Activated CD8-positive, alpha-beta memory T cell treated with anti-CD3 and anti-CD28 coated beads, Interleukin-2, amount 50 U/mL, for 1 hour (primary cell): Measurements from ENCODE around the gene ZNF574.

Experiments used
- DNase-seq: peaks from one replicate; pipeline ENCODE4 v3.0.0-alpha.2; 2020; ENCODE audit errors: extremely low read depth

ZNF574 gene

DNA sequence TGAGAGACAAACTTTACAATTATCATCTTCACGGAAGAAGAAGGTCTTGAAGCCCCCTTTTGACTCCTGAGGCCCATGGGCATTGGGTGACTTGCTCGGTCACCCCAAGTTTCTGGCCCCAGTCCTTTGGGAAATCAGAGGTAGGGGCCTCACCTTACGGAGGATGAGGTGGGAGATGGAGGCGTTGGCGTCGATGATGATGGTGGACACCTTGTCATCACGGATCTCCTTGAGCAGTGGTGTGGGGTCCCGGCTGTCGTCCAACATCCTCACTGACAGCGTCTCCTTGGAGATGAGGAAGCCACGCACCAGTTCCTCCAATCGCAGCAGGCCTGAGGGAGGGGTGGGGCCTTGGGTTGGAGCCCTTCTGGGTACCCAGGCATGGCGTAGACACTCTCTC lies 16.8 kb upstream of the ZNF574 start:
- no peak for DNase-seq

DNA sequence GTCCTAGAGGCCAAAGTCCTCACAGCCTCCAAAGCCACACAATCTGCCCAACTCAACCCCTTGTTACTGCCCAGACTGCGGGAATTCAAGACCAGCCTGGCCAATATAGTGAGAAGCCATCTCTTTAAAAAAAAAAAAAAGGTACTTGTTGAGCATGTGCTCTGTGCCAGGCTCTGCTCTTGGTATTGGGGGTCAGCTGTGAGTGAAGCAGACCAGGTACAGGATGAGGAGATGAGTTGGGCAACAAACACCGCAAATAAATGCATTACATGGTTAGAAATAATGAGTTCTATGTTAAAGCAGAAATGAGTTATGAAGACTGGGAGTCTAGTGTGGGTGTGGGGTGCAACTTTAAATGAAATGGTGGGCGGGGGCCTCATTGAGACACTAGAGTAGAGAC lies 15.8 kb upstream of the ZNF574 start:
- DNase-seq, result no peak

DNA sequence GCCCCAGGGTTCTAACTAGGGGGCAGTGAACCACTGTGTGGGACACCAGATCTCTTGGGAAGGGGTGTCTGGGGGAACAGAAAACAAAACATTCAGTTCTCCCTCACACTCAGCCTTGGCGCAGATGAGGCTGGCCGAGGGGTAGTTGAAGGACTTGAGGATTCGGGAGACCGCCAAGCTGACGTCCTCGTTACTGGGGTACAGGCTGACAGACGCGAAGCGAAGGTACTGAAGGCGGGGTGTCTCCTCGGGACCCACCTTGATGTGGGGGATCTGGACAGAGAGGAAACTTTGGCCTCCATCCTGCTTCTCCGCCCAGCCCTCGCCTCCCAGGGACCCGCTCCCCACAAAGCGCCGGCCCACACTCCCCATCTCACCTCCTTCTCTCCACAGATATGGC lies 13.6 kb upstream of the ZNF574 start:
- no peak for DNase-seq

DNA sequence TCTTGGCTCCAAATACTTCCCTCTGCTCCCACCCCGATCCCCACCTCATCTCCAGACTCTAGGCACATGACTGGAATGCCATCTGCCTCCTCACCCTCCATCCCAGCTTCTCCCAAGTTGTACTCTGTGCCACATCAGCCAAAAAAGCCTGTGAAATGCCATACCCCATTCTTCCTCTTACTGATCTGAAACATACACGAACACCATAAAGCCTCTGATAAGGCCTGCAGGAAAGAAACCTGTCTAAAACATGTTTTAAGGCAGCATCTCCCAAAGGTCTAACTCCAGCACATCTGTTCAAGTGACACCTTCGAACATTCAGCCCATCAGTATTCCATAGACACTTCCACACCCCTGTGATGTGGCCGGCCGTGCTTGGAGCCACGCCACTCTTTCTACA lies 11.5 kb upstream of the ZNF574 start:
- DNase-seq, result no peak

DNA sequence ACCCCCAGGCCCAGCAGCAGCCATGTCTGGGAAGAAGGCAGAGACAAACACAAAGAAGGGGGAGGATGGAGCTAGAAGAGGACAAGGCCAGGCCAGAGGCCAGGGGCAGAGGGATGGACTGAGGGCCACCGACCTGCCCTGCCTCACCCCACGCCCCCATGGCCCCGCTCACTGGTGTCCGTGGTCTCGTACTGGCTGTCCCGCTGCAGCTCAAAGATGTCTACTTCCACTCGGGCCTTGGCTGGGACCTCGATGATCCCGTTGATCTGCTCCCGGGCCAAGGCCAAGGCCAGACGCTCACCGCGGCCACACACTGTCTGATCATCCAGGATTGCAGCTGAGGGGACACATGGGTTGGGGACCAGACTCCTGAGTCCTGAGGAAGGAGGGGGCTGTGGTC lies 10.9 kb upstream of the ZNF574 start:
- no peak for DNase-seq

DNA sequence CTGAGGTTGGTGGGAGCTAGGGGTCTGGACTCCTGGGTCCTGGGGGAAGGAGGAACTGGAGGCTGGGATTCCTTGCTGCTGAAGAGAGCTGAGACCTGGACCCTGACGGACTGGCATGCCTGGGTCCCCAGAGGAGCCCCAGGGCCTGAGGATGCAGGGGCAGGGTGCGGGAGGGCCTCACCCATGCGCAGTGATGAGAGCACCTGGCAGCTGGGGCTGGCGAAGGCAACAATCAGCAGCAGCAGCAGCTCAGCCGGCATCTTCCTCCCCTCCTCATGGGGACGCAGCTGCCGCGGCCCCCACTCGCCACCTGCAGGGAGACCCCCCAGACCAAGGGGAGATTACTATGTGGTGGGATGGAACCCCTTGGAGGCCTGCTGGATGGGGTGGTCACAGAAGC lies 10.5 kb upstream of the ZNF574 start:
- DNase-seq, result no peak

DNA sequence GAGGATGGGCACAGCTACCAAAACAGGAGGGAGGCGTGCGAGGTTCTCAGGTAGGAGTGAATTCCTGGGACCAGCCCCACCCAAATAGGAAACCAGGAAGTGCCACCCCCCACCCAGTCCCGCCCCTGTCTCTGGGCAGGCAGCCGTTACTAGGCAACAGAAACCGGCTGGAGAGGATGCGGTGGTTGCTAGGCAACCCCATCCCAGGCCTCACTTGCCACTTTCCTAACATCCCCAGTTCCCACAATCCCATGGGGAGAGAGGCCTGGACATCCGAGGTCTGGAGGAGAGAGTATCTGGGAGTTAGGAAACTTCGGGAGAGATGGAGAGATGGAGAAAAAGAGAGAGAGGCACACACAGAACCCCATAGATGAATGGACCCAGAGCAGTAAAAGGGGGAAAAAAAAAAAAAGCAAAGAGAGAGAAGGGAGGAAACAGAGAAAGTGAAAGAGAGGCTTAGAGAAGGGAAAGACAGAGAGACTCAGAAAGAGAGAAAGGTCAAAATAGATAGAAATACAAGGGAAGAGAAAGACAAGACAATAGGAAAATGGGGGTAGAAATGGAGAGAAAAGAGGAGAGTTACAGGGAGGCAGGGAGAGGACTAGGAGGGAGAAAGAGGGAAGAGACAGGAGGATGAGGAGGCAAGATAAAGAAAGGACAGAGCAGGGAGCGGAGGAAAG lies 9.8 kb upstream of the ZNF574 start:
- no peak for DNase-seq

DNA sequence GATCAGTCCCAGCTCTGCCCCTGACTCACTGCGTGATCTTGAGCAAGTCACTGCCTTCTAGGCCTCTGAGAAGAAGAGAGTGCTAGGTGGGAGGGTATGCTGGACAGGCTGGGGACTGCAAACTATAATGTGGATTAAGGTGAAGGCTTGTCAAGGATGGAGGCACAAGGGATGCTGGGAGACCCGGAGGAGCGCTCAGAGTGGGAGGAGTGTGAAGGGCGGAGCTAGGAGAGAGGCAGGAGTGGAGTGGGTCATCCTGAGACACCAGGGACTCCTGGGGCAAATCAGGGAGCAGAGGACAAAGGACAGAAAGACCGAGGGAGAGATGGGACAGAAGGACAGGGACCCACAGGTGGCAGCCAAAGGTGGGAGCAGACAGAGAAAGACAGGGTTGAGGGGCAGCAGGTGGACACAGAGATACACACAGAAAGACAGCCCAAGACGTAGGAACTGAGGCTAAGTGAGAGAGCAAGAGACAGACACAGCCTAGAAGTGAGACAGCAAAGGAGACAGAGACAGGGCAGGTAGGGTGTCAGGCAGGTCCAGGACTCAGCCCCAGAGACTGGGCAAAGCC lies 8.6 kb upstream of the ZNF574 start:
- no peak for DNase-seq

DNA sequence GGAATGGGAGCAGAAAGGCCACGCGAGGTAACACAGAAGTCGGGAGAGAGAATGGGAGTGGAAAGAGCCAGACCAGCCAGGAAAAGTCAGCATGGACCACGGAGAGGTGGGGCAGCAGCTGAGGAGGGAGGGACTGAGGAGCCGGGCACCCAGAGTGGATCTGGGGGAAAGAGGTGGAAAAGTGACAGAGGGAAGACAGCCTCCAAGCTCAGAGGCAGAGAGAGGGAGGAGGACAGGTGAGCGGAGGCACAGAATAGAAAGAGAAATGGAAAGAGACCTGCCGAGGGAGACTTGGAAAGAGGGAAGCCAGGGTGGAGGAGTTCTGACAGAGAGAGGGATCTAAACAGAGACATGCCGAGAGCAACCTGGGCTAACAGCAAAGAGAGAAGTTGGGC lies 7.6 kb upstream of the ZNF574 start:
- no peak for DNase-seq

DNA sequence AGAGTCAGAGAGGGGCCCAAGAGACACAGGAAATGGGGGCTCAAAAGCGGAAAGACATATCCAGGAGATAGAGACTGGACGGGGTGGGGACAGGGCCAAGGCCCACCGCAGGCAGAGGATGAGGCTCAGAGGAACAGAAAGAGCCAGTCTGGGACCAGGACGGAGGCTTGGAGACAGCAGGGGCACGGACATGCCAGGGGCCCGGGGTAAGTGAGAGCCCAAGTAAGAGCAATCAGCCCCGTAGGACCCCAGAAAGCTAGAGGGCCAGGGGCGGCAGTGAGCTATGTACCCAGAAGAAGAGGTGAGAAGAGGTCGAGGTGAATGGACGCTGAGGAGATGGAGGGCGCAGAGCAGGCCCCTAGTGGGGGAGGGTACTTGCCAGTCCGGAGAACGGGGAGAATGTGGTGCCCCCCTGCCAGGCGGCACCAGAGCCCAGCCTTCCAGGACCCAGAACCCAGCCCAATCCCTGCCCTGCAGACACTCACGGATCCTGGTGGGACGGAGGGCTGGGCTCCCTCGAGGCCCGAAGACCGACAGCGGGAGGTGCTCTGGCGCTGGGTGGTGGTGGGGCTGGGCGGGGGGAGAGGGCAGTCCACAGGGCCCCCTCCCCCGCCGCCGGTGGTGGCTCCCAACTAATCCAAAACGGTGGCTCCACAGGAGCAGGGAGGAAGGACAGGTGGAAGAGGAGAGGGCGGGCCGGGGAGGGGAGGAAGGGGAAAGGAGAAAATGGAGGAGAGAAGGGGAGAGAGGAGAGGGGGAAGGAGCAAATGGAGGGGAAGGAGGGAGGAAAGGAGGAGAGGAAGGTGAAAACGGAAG lies 7.0 kb upstream of the ZNF574 start:
- DNase-seq, result no peak

DNA sequence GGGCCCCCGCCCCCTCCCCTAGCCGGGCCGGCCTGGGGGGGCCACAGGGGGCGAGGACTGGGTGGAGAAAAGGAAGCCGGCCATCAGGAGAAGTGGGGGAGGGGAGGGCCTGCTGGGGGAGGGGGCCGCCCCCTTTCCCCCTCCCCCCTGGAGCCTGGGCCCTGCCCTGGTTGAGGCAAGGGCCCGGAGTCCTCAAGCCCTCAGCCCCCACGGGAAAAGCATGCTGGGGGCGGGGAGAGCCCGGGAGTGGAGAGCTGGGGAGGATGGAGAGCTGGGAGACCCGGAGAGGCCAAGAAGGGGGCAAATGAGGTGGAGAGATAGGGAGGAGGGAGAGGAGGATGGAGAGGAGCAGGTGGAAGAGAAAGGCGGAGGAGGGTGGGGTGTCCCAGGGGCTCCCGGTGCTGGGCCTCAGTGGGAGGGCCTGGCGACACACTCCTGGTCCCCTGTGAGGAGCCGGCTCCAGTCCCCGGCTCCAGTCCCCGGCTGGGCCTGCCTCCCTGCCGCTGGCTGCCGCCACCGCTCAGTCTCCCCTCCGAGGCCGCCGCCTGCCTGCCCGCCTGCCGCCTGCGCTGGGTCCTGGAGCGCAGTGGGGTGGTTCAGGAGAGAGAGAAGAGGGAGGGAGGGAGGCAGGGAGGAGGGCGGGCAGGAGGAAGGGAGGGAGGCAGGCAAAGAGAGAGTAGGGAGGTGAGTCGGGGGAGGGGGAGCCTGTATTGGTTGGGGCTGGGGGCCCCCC lies 6.2 kb upstream of the ZNF574 start, which contains the start of gene GRIK5:
TSS of gene GRIK5 (minus strand) at position 588 of the 733 bp plus-strand sequence. CDS start 4,436 bp downstream, outside the sequence.
- DNase-seq, result no peak

DNA sequence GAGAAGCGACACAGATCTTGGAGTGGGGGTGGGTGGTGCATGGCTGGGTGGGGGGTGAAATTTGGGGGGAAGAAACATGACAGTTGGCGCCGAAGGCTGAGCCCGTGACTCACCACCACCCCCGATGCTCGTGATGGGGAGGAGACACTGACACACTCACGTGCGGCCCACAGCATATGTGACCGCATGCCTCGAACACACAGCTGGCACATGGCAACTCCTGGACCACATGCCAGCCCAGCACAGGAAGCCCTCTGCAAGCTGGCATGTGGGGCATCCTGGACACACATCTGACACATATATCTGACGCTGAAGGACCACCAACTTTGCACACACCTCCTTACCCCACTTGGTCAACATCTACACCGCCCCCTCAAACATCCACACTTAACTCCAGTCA lies 4.7 kb upstream of the ZNF574 start:
- DNase-seq, result no peak

DNA sequence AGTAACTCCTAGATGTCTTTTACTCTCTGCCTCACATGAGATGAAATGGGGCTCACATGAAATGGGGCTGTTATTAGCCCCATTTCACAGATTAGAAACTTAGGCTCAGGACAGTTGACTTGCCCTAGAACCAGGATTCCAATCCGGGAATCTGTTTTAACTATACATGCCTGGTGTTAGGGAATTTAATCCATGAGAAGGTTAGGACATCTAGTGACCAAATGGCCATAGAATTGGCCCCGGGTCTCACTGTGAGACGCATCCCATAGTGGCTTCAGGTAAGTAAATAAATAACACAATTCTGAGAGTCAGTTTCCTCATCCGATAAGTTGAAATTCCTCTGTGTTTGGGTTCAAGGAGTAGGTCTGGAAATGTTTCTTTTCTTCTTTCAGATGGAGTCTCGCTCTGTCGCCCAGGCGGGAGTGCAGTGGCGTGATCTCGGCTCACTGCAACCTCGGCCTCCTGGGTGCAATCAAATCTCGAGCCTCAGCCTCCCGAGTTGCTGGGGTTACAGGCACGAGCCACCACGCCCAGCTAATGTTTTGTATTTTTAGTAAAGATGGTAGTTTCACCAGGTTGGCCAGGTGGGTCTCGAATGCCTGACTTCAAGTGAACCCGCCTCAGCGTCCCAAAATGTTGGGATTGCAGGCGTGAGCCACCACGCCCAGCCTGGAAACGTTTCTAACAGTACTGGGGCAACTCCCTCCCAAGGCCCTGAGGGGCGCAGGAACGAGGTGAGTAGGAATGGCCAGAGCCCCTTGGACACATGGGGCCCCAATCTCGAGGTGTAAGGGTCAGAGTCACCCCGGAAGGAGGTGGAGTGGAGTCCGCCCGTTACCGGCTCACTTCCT lies 1.2 kb upstream of the ZNF574 start:
- DNase-seq, result no peak

DNA sequence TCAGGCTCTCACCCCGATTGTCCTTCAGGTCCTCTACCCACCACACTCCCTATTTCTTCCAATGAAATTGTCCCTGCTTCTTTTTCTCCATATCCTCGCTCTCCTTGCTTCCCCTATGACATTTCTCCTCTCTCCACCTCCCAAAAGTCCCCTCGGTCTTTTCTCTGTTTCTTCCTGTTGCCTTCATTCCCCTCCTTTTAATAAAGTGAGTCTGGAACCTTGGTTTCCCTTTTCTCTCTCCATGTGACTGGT lies 676 bp upstream of the ZNF574 start:
- DNase-seq, result no peak

DNA sequence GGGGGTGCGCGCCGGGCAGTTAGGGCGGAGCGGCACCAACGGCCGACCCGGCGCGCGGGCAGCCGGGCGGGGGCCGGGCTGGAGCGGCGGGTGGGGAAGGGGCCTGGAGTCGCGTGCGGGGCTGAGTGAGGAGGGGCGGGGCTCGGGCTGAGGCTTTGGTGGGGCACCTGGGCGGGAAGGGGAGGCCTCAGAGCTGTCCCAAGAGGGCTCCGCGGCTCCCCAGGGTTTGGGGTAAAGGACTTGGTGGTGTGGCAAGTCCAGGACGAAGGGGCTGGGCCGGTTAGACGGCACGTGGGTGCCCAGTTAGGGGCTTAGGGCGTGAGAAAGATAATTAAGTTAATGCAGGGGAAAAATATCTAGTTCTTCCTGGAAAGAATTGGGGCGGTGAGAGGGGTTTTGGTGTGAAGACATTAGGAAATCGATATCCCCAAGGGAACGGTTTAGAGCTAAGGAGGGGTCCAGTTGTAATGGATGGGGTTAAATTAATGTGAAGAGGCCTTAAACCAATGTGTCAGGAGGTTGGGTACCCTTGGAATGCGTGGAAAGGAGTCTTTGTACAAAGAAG lies 496 bp downstream of the ZNF574 start:
- no peak for DNase-seq

DNA sequence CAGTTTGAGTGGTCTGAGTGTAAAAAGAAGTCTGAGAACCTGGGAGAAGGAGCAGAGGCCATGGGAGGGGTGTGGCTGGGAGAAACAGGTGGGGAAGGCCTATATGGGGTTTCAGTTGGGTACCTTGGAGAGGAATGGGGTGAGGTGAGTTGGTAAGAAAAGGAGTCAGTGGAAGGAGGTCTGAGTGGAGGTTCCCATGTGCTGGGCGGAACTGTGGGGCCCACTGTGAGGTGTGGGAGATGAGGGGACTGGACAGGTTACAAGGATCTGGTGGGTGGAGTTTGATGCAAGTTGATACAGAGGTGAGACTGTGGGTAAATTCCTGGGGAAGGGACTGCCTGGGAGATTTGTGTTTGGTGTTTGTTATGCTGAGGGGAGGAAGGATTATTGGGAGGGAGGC lies 2.1 kb downstream of the ZNF574 start:
- DNase-seq, result no peak

DNA sequence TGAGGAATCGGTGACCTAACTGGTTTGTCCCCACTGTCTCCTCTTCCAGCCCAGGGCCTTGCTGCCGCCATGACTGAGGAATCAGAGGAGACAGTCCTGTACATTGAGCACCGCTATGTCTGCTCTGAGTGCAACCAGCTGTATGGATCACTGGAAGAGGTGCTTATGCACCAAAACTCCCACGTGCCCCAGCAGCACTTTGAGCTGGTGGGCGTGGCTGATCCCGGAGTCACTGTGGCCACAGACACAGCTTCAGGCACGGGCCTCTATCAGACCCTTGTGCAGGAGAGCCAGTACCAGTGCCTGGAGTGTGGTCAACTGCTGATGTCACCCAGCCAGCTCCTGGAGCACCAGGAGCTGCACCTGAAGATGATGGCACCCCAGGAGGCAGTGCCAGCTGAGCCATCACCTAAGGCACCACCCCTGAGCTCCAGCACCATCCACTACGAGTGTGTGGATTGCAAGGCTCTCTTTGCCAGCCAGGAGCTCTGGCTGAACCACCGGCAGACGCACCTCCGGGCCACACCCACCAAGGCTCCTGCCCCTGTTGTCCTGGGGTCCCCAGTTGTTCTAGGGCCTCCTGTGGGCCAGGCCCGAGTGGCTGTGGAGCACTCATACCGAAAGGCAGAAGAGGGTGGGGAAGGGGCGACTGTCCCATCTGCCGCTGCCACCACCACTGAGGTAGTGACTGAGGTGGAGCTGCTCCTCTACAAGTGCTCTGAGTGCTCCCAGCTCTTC lies 2.7 kb downstream of the ZNF574 start:
- DNase-seq, result no peak

DNA sequence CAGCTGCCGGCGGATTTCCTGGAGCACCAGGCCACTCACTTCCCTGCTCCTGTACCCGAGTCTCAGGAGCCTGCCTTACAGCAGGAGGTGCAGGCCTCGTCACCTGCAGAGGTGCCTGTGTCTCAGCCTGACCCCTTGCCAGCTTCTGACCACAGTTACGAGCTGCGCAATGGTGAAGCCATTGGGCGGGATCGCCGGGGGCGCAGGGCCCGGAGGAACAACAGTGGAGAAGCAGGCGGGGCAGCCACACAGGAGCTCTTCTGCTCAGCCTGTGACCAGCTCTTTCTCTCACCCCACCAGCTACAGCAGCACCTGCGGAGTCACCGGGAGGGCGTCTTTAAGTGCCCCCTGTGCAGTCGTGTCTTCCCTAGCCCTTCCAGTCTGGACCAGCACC lies 3.3 kb downstream of the ZNF574 start:
- DNase-seq, result no peak

DNA sequence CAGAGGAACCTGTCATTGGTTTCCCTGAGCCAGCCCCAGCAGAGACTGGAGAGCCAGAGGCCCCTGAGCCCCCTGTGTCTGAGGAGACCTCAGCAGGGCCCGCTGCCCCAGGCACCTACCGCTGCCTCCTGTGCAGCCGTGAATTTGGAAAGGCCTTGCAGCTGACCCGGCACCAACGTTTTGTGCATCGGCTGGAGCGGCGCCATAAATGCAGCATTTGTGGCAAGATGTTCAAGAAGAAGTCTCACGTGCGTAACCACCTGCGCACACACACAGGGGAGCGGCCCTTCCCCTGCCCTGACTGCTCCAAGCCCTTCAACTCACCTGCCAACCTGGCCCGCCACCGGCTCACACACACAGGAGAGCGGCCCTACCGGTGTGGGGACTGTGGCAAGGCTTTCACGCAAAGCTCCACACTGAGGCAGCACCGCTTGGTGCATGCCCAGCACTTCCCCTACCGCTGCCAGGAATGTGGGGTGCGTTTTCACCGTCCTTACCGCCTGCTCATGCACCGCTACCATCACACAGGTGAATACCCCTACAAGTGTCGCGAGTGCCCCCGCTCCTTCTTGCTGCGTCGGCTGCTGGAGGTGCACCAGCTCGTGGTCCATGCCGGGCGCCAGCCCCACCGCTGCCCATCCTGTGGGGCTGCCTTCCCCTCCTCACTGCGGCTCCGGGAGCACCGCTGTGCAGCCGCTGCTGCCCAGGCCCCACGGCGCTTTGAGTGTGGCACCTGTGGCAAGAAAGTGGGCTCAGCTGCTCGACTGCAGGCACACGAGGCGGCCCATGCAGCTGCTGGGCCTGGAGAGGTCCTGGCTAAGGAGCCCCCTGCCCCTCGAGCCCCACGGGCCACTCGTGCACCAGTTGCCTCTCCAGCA lies 4.2 kb downstream of the ZNF574 start:
- DNase-seq, result no peak
